K562 (cell line): ENCODE data around the gene PITPNM1. TPM values are rescaled to one million over a fixed set of nuclear protein-coding genes. Genes with fewer than 3 reads are reported as not detected.
A peak's percentile ranks its signal among the peaks of the same experiment; 100 is the strongest.

Source experiments
- BRF1 ChIP-seq: IDR thresholded peaks from 3 replicates; pipeline ENCODE4 v1.6.1; 2011; ENCODE audit warnings: borderline replicate concordance, mild to moderate bottlenecking; ENCODE audit not compliant: insufficient read length; ENCODE audit errors: extremely low read depth
- CHD1 ChIP-seq: fragments of 200-600 bp; sonication (generic); IDR thresholded peaks from one replicate; pipeline ENCODE4 v1.6.1; 2012; ENCODE audit warnings: mild to moderate bottlenecking, moderate library complexity, low read length, inconsistent platforms
- CREM ChIP-seq: IDR thresholded peaks from 2 replicates; pipeline ENCODE4 v1.6.1; 2014; ENCODE audit warnings: antibody characterized with exemption, low read depth
- CTCF ChIP-seq, 3 experiments: IDR thresholded peaks in 2 of 3; conservative IDR thresholded peaks in 1 of 3; 2 replicates each; pipeline ENCODE4 v1.5.1; 2011 to 2012; ENCODE audit warnings: low read length in 3 of 3, mild to moderate bottlenecking in 3 of 3, control low read depth in 2 of 3, improper control_type of control experiment in 1 of 3, inconsistent platforms in 1 of 3, low read depth in 1 of 3, mixed read lengths in 1 of 3, moderate library complexity in 1 of 3; ENCODE audit not compliant: insufficient read depth in 2 of 3
- ERF ChIP-seq: fragments of 450-650 bp; formaldehyde crosslinking; IDR thresholded peaks from 2 replicates; pipeline ENCODE4 v1.4.0; 2020; ENCODE audit warnings: mild to moderate bottlenecking, mixed read lengths
- GABPA ChIP-seq: fragments of 200-800 bp; sonication (Bioruptor generic); conservative IDR thresholded peaks from 2 replicates; pipeline ENCODE4 v1.6.1; 2016; ENCODE audit warnings: low read depth, missing genetic modification characterization, missing compliant biosample characterization
- GATAD2A ChIP-seq: fragments of 450-650 bp; IDR thresholded peaks from 2 replicates; pipeline ENCODE4 v1.6.1; 2017
- HDGF ChIP-seq: fragments of 450-650 bp; IDR thresholded peaks from 2 replicates; pipeline ENCODE4 v1.6.1; 2016
- ILF3 ChIP-seq: fragments of 450-650 bp; IDR thresholded peaks from 2 replicates; pipeline ENCODE4 v1.6.1; 2018; ENCODE audit warnings: antibody characterized with exemption, mild to moderate bottlenecking, moderate library complexity, borderline replicate concordance
- MBD2 ChIP-seq: sonication (generic); IDR thresholded peaks from 2 replicates; pipeline ENCODE4 v1.6.1; 2016; ENCODE audit warnings: low read depth, borderline replicate concordance
- MNT ChIP-seq, 2 experiments: fragments of 450-650 bp; conservative IDR thresholded peaks; 2 replicates each; pipeline ENCODE4 v1.6.1; 2017; ENCODE audit warnings: mild to moderate bottlenecking in 2 of 2, moderate library complexity in 2 of 2
- MYC ChIP-seq, 2 experiments: fragments of 250-450 bp in 1 of 2; sonication (Bioruptor Pico) in 1 of 2; IDR thresholded peaks; 2 replicates each; pipeline versions ENCODE4 v1.5.1 to v1.6.1; 2012 to 2021; ENCODE audit warnings: low read depth in 2 of 2, borderline replicate concordance in 1 of 2, improper control_type of control experiment in 1 of 2, low read length in 1 of 2, mild to moderate bottlenecking in 1 of 2, moderate library complexity in 1 of 2
- NCOA4 ChIP-seq: fragments of 450-650 bp; IDR thresholded peaks from 2 replicates; pipeline ENCODE4 v1.6.1; 2018; ENCODE audit warnings: mild to moderate bottlenecking; ENCODE audit not compliant: partially characterized antibody
- NCOR1 ChIP-seq: fragments of 450-650 bp; IDR thresholded peaks from 2 replicates; pipeline ENCODE4 v1.6.1; 2016; ENCODE audit warnings: mild to moderate bottlenecking, moderate library complexity
- RAD21 ChIP-seq, 2 experiments: fragments of 250-450 bp in 1 of 2; fragments of 450-650 bp in 1 of 2; sonication (Bioruptor Pico) in 1 of 2; formaldehyde crosslinking in 1 of 2; IDR thresholded peaks in 1 of 2; conservative IDR thresholded peaks in 1 of 2; 2 replicates each; pipeline versions ENCODE4 v1.4.0 to v1.8.0; 2020 to 2022; ENCODE audit warnings: mild to moderate bottlenecking in 2 of 2, moderate library complexity in 1 of 2
- TAL1 ChIP-seq: fragments of 450-650 bp; IDR thresholded peaks from 2 replicates; pipeline ENCODE4 v1.6.1; 2016; ENCODE audit warnings: mild to moderate bottlenecking
- YY1 ChIP-seq, 3 experiments: IDR thresholded peaks; 2 replicates each; pipeline ENCODE4 v1.6.1; 2011; ENCODE audit warnings: low read length in 2 of 3, mild to moderate bottlenecking in 2 of 3, moderate library complexity in 2 of 3, borderline replicate concordance in 1 of 3, control low read depth in 1 of 3, low read depth in 1 of 3; ENCODE audit not compliant: insufficient read depth in 3 of 3, insufficient replicate concordance in 2 of 3, control insufficient read depth in 1 of 3, insufficient read length in 1 of 3; ENCODE audit errors: extremely low read depth in 1 of 3
- ZNF707 ChIP-seq: fragments of 250-450 bp; sonication (Bioruptor Pico); conservative IDR thresholded peaks from 2 replicates; pipeline ENCODE4 v1.8.0; 2022; ENCODE audit warnings: inconsistent platforms, mild to moderate bottlenecking, moderate library complexity
- polyA plus RNA-seq, 8 experiments: library from polyadenylated mRNA; depleted of rRNA in 4 of 8; stranded (reverse) in 5 of 8; unstranded in 3 of 8; fragments of >200 nt; fragmentation: Nextera tagmentation in 2 of 8; fragmentation: Illumina TruSeq in 1 of 8; extraction: Ambion mirVana in 2 of 8; extraction: Trizol in 1 of 8; gene quantifications; 2 replicates each; pipeline versions ENCODE4 v1.2.1 to v1.2.3, GENCODE V29; 2011 to 2014; ENCODE audit warnings: inconsistent platforms in 1 of 8, missing spikeins in 1 of 8
- total RNA-seq, 7 experiments: library from RNA; depleted of rRNA in 6 of 7; stranded (reverse); fragments of >200 nt in 6 of 7; fragmentation: Illumina TruSeq in 2 of 7; extraction: Trizol in 2 of 7; gene quantifications; 2 replicates each; pipeline versions ENCODE4 v1.2.1 to v1.2.3, GENCODE V29; 2011 to 2021; ENCODE audit warnings: low replicate concordance in 1 of 7
- TF ChIP-seq, protein P1 (sequence below), 2 experiments: IDR thresholded peaks; 2 replicates each; pipeline ENCODE4 v1.6.1; 2011; ENCODE audit warnings: borderline replicate concordance in 1 of 2, control low read depth in 1 of 2, low read depth in 1 of 2, low read length in 1 of 2, mild to moderate bottlenecking in 1 of 2, mixed read lengths in 1 of 2, moderate library complexity in 1 of 2; ENCODE audit not compliant: insufficient read depth in 1 of 2, insufficient read length in 1 of 2, poor library complexity in 1 of 2, severe bottlenecking in 1 of 2; ENCODE audit errors: extremely low read depth in 1 of 2
- TF ChIP-seq, protein P2 (sequence below): fragments of 250-450 bp; sonication (Bioruptor Pico); IDR thresholded peaks from 2 replicates; pipeline ENCODE4 v1.8.0; 2022; ENCODE audit warnings: moderate library complexity, mild to moderate bottlenecking, inconsistent platforms
- TF ChIP-seq, protein P3 (sequence below): sonication (generic); formaldehyde crosslinking; IDR thresholded peaks from 2 replicates; pipeline ENCODE4 v1.9.0; 2022; ENCODE audit warnings: mild to moderate bottlenecking, missing genetic modification reagents

The PITPNM1 gene
- total and polyA plus RNA-seq, 9 of the 15 experiments (the other 6 are each of a cell fraction or from before 2014, with no cell fraction given) = 0.11 to 53.7 (median 16.0) TPM

DNA sequence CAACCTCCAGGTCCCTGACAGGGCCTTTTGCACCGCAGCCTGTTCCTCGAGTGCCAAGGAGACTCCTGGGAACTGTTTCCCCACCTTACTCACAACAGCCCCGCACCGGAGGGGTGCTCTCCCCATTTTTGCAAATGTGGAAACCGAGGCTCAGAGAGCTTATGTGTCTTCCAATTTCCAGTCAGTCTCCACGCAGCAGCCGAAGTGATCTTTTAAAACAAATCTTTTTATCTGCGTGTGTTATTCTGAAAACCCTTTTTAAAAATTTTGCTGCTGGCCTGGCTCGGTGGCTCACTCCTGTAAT is 35.7 kb downstream of the PITPNM1 start (continued):
- TF ChIP-seq YY1 (IDR thresholded peaks at IDR 0.05; ENCODE audit: borderline replicate concordance in 1 of 3, control insufficient read depth in 1 of 3, extremely low read depth in 1 of 3, insufficient read depth in 3 of 3, insufficient read length in 1 of 3, insufficient replicate concordance in 2 of 3, low read depth in 1 of 3, low read length in 2 of 3) (no peak), ILF3 (no peak), GABPA (tag) (no peak), MYC (IDR thresholded peaks at IDR 0.05; ENCODE audit: low read depth, low read length) (no peak), MYC (CRISPR knock-in tag; IDR thresholded peaks at IDR 0.05; ENCODE audit: borderline replicate concordance, low read depth) (peak; percentile 28; the same call in 1 of the 2 replicates), CREM (no peak), ZNF707 (CRISPR knock-in tag) (0 out of 2 replicates have a peak, but pooled peaks have one; percentile 18), ERF (CRISPR knock-in tag) (peak; percentile 81; the same call in 1 of the 2 replicates), CHD1 (no peak), HDGF (0 out of 2 replicates have a peak, but pooled peaks have one; percentile 42), NCOR1 (no peak), MBD2 (no peak), RAD21 (CRISPR knock-in tag; conservative IDR thresholded peaks at IDR 0.05 in 1 of 2, IDR thresholded peaks at IDR 0.05 in 1 of 2) (no peak), NCOA4 (no peak), CTCF (IDR thresholded peaks at IDR 0.05 in 2 of 3, conservative IDR thresholded peaks at IDR 0.05 in 1 of 3; ENCODE audit: insufficient read depth in 2 of 3, low read depth in 1 of 3, low read length in 3 of 3) (peak in 1 of 3 experiments; percentile 7; a peak in 1 of 6 replicates), MNT (conservative IDR thresholded peaks at IDR 0.05) (peak in 1 of 2 experiments; percentile 6; a peak in 1 of 4 replicates), TAL1 (no peak), BRF1 (no peak), GATAD2A (no peak; the same call in 1 of the 2 replicates)
- TF ChIP-seq, protein P1, sequence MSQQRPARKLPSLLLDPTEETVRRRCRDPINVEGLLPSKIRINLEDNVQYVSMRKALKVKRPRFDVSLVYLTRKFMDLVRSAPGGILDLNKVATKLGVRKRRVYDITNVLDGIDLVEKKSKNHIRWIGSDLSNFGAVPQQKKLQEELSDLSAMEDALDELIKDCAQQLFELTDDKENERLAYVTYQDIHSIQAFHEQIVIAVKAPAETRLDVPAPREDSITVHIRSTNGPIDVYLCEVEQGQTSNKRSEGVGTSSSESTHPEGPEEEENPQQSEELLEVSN (IDR thresholded peaks at IDR 0.05; ENCODE audit: borderline replicate concordance in 1 of 2, extremely low read depth in 1 of 2, insufficient read depth in 1 of 2, insufficient read length in 1 of 2, low read depth in 1 of 2, low read length in 1 of 2, poor library complexity in 1 of 2, severe bottlenecking in 1 of 2) = no peak
- TF ChIP-seq, protein P2, sequence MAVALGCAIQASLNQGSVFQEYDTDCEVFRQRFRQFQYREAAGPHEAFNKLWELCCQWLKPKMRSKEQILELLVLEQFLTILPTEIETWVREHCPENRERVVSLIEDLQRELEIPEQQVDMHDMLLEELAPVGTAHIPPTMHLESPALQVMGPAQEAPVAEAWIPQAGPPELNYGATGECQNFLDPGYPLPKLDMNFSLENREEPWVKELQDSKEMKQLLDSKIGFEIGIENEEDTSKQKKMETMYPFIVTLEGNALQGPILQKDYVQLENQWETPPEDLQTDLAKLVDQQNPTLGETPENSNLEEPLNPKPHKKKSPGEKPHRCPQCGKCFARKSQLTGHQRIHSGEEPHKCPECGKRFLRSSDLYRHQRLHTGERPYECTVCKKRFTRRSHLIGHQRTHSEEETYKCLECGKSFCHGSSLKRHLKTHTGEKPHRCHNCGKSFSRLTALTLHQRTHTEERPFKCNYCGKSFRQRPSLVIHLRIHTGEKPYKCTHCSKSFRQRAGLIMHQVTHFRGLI = no peak
- TF ChIP-seq, protein P3, sequence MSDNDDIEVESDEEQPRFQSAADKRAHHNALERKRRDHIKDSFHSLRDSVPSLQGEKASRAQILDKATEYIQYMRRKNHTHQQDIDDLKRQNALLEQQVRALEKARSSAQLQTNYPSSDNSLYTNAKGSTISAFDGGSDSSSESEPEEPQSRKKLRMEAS (CRISPR knock-in tag) = no peak
